Astrocyte (in vitro differentiated cells and primary cell): Measurements from ENCODE around the gene TPGS1. TPM values are rescaled to one million over a fixed set of nuclear protein-coding genes. Genes with fewer than 3 reads are reported as not detected.

Experiments used
- DNase-seq: peaks from one replicate; pipeline ENCODE4 v3.0.0-alpha.2; 2010; ENCODE audit warnings: low read depth
- FAIRE-seq: peaks from 2 replicates; lab custom pipeline; 2011; peaks lifted over from hg19 to GRCh38; lab: Jason Lieb, UNC
- H2AFZ ChIP-seq: 2 replicates; pipeline ENCODE4 v1.6.0; 2012; ENCODE audit warnings: low read depth, low read length, inconsistent platforms
- H3K27ac ChIP-seq: 2 replicates; pipeline ENCODE4 v1.5.1; 2011; ENCODE audit warnings: low read depth, low read length, inconsistent platforms
- H3K27me3 ChIP-seq: 2 replicates; pipeline ENCODE4 v1.6.0; 2011; ENCODE audit warnings: low read length, inconsistent platforms; ENCODE audit not compliant: insufficient read depth
- H3K36me3 ChIP-seq: 2 replicates; pipeline ENCODE4 v1.5.1; 2011; ENCODE audit warnings: low read length, inconsistent platforms; ENCODE audit not compliant: insufficient read depth
- H3K4me1 ChIP-seq: 2 replicates; pipeline ENCODE4 v1.5.1; 2011; ENCODE audit warnings: low read length, inconsistent platforms; ENCODE audit not compliant: insufficient read depth
- H3K4me2 ChIP-seq: 2 replicates; pipeline ENCODE4 v1.6.0; 2012; ENCODE audit warnings: low read length, inconsistent platforms
- H3K4me3 ChIP-seq: 2 replicates; pipeline ENCODE4 v1.5.1; 2011; ENCODE audit warnings: low read depth, mild to moderate bottlenecking, low read length, inconsistent platforms; ENCODE audit not compliant: insufficient read depth
- H3K79me2 ChIP-seq: 2 replicates; pipeline ENCODE4 v1.6.0; 2012; ENCODE audit warnings: mild to moderate bottlenecking, low read length, inconsistent platforms; ENCODE audit not compliant: insufficient read depth
- H3K9ac ChIP-seq: 2 replicates; pipeline ENCODE4 v1.6.0; 2012; ENCODE audit warnings: mild to moderate bottlenecking, low read length, inconsistent platforms
- H3K9me3 ChIP-seq: 2 replicates; pipeline ENCODE4 v1.5.1; 2012; ENCODE audit warnings: low read depth, mild to moderate bottlenecking, low read length, inconsistent platforms; ENCODE audit not compliant: insufficient read depth
- H4K20me1 ChIP-seq: 2 replicates; pipeline ENCODE4 v1.6.0; 2012; ENCODE audit warnings: low read length, inconsistent platforms; ENCODE audit not compliant: insufficient read depth
- H3K27ac Mint-ChIP-seq: one replicate; pipeline ENCODE4 v1.8.0; 2021; ENCODE audit warnings: mild to moderate bottlenecking, mixed read lengths; ENCODE audit not compliant: unreplicated experiment
- H3K27me3 Mint-ChIP-seq: one replicate; pipeline ENCODE4 v1.8.0; 2021; ENCODE audit warnings: low read depth, mixed read lengths; ENCODE audit not compliant: unreplicated experiment
- H3K36me3 Mint-ChIP-seq: one replicate; pipeline ENCODE4 v1.8.0; 2021; ENCODE audit warnings: low read depth, mixed read lengths; ENCODE audit not compliant: unreplicated experiment
- H3K4me1 Mint-ChIP-seq: one replicate; pipeline ENCODE4 v1.8.0; 2021; ENCODE audit warnings: low read depth, mixed read lengths; ENCODE audit not compliant: unreplicated experiment
- H3K4me3 Mint-ChIP-seq: one replicate; pipeline ENCODE4 v1.8.0; 2021; ENCODE audit warnings: mild to moderate bottlenecking, moderate library complexity, mixed read lengths; ENCODE audit not compliant: unreplicated experiment
- H3K9me3 Mint-ChIP-seq: one replicate; pipeline ENCODE4 v1.8.0; 2021; ENCODE audit warnings: mild to moderate bottlenecking, mixed read lengths; ENCODE audit not compliant: unreplicated experiment
- CTCF ChIP-seq: IDR thresholded peaks from 2 replicates; pipeline ENCODE4 v1.5.1; 2011; ENCODE audit warnings: low read depth, mild to moderate bottlenecking, inconsistent platforms, low read length, moderate library complexity; ENCODE audit not compliant: insufficient read depth
- EZH2 ChIP-seq: IDR thresholded peaks from 2 replicates; pipeline ENCODE4 v1.6.1; 2012; ENCODE audit warnings: mild to moderate bottlenecking, low read length, inconsistent platforms; ENCODE audit not compliant: insufficient read depth
- total RNA-seq: library from RNA; stranded (reverse); gene quantifications from 2 replicates; pipeline ENCODE4 v1.2.1, GENCODE V29; 2021

TPGS1 gene
- total RNA-seq, 1 donor from 2014 or later: 17.9 TPM

- H3K4me1 Mint-ChIP-seq: no peaks in the 10 kb centered on the region
These were observed 18.6 kb downstream of the TPGS1 start for GRCh38 chr19:525857-526419.

GRCh38 chr19:530134-531008 is 23.1 kb downstream of the TPGS1 start:
- Histone ChIP-seq H3K79me2 (peaks cover 37% of the 10 kb centered on the region), H3K27me3 (no peaks in the 10 kb centered on the region), H3K27ac (no peak overlapping the region), H2AFZ (peak overlapping the region; percentile 93), H3K4me1 (peaks cover 26% of the 10 kb centered on the region), H3K9ac (peak overlapping the region; percentile 85), H3K4me3 (peak overlapping the region; percentile 76), H3K9me3 (no peaks in the 10 kb centered on the region), H4K20me1 (peaks cover 35% of the 10 kb centered on the region), H3K36me3 (no peaks in the 10 kb centered on the region), H3K4me2 (peak overlapping the region; percentile 88)
- TF ChIP-seq CTCF (no peak), EZH2 (no peak)
- H3K4me1 Mint-ChIP-seq: peaks cover 11% of the 10 kb centered on the region
- FAIRE-seq (no peak), DNase-seq (no peak)
- H3K36me3 Mint-ChIP-seq: peaks cover 3% of the 10 kb centered on the region
- H3K9me3 Mint-ChIP-seq: no peaks in the 10 kb centered on the region
- peak overlapping the region; percentile 66 for H3K27ac Mint-ChIP-seq
- H3K27me3 Mint-ChIP-seq: peaks cover 3% of the 10 kb centered on the region
- H3K4me3 Mint-ChIP-seq: peak overlapping the region; percentile 85

More at GRCh38 chr19:525857-526419, 18.6 kb downstream of the TPGS1 start:
- H3K9me3 Mint-ChIP-seq: no peaks in the 10 kb centered on the region
- no peak overlapping the region for H3K4me3 Mint-ChIP-seq
- Histone ChIP-seq H3K27me3 (no peaks in the 10 kb centered on the region), H3K9me3 (no peaks in the 10 kb centered on the region), H3K4me1 (peaks cover 3% of the 10 kb centered on the region), H3K36me3 (no peaks in the 10 kb centered on the region), H2AFZ (no peak overlapping the region), H3K4me2 (no peak overlapping the region), H3K79me2 (no peaks in the 10 kb centered on the region), H4K20me1 (no peaks in the 10 kb centered on the region), H3K4me3 (no peak overlapping the region), H3K27ac (no peak overlapping the region), H3K9ac (no peak overlapping the region)
- H3K27me3 Mint-ChIP-seq: peaks cover 3% of the 10 kb centered on the region
- no peak overlapping the region for H3K27ac Mint-ChIP-seq
- peaks cover 6% of the 10 kb centered on the region for H3K36me3 Mint-ChIP-seq
- DNase-seq: no peak
- TF ChIP-seq CTCF (no peak), EZH2 (no peak)
- no peak for FAIRE-seq
